Left kidney (tissue), 2 donors: ENCODE results near the gene IL16. TPM values are rescaled to one million over a fixed set of nuclear protein-coding genes. Genes with fewer than 3 reads are reported as not detected.

ENCODE experiments used
- DNase-seq: peaks from one replicate; pipeline ENCODE4 v3.0.0-alpha.2; 2013
- polyA plus RNA-seq: library from polyadenylated mRNA; unstranded; fragments of 120-200 nt; gene quantifications from one replicate; pipeline ENCODE4 v1.2.1, GENCODE V29; 2013; ENCODE audit not compliant: insufficient read length

IL16 gene
- polyA plus RNA-seq, 1 donor: 4.9 TPM

DNA sequence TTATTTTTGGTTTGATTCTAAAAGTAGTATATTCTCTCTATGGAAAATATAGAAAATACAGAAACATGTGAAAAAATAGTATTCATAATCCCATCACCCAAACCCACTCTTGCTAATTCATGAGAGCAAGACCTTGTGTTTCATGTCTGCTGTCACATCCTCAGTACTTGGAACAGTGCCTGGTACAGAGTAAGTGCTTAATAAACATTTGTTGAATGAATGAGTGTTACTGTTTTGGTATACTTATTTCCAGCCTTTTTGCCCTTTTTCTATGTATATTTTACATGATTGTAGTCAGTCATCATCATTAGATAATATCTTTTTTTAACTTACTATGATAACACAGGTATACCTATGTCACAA is 59.3 kb downstream of the IL16 start:
- no peak for DNase-seq

DNA sequence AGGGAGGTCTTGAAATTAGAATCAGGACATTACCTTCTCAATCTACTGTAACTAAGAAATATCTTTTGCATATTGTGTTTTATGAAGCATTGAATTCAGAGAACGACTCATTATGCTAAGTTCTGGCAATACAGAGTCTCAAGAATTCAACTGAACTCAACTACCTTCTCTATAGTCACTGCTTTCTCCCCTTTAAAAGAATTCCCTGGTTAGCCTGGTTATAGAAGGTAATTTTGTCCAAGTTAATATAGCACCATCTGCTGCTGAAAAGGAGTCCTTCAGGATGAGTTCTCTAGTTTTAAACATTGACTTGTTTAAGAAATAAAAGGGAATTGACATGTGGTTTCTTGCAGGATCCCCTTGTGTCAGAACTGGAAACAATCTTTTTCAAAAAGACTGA is 60.2 kb downstream of the IL16 start:
- DNase-seq: no peak

DNA sequence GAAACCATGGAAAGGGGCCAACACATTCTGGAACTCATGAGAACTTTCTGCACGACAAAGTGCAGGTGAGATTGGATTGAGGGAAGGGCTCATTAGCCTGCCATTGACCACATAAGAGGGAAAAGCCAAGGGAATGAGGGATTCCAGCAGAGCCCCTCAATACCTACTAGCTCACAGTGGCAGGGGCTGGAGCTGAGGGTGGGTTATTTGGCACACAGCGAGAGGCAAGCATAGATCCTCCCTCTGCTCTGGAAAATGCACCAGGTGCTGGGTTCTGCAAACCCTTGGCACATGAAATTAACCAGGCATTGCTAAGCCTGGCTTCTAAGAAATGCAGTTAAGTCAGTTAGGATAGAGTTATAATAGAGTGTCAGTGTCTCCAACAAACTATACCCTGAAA is 60.8 kb downstream of the IL16 start:
- no peak for DNase-seq

DNA sequence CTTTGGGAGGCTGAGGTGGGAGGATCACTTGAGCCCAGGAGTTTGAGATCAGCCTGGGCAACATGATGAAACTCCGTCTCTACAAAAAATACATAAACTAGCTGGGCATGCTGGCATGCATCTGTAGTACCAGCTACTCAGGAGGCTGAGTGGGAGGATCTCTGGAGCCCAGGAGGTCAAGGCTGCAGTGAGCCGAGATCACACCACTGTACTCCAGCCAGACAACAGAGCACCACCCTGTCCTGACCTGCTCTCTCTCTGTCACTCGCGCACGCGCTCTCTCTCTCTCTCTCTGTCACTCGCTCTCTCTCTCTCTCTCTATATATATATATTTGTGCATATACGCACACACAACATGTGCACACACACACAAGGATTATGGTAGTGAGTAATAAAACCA is 61.8 kb downstream of the IL16 start:
- DNase-seq: no peak

DNA sequence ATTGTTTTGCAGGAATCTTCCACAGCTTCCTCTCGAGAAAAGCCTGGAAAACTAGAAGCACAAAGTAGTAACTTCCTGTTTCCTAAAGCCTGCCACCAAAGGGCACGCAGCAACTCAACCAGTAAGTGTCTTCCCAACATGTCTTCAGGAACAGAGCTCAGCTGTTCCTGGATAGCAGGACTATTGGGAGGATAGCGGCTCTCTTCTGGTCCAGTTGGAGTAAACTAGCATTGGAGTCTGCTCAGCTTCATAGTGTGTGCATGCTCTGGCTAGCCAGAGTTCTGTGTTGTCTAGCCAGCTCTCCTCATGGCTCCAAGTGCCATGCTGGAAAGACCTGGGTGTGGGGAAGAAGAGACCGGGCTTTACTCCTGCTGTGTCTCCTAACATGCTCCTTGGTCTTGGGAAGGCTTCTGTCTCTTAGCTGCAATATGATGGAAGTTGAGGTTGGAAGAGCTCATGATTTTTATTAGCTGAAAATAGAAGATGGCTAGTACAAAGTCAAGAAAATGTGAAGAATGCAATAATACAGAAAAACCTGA is 63.1 kb downstream of the IL16 start:
- no peak for DNase-seq

DNA sequence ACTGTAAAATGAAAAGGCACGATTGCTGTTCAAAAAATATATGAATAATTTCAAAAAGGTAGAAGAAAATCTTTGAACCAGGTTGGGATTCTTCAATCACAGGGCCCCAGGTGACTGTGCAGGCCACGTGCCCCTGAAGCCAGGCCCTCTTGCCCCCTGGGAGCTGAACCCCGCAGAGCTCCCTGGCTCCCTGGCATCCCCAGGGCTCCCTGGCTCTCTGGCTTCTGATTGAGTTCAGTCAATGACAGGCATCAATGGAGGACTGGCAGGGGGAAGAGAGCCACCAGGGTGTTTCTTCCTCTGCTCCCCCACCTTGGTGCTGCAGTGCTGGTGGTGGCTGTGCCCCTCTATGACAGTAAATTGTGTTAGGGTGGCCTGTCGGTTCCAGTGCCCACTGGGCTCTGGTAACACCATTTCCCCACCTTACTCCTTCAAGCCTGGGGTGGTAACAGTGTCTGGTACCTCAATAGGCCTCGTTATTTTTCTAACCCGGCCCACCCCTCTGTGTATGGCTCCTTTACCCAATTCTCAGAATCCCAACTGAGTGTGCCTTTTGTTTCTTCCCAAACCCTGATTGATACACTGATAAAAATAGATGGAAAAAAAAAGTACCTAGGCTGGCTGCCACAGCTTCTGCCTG is 64.6 kb downstream of the IL16 start:
- no peak for DNase-seq

DNA sequence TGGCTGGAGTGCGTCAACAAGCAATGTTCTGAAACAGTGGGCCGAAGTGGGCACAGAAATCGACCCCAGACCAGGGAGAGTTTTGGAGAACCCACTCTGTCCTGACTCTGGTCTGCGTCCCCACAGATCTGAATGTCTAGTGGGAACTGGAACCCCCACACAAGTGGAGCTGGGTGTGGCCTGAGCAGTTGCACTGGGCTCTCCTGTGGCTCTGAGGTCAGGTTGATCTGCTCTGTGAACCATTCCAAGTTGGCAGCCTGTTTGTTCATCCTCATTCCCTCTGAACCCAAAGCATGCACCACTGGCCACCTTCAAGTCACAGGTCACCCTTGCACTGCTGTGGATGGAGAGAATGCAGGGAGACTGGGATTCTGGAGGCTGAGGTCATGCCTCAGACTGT is 66.8 kb downstream of the IL16 start:
- DNase-seq: no peak

DNA sequence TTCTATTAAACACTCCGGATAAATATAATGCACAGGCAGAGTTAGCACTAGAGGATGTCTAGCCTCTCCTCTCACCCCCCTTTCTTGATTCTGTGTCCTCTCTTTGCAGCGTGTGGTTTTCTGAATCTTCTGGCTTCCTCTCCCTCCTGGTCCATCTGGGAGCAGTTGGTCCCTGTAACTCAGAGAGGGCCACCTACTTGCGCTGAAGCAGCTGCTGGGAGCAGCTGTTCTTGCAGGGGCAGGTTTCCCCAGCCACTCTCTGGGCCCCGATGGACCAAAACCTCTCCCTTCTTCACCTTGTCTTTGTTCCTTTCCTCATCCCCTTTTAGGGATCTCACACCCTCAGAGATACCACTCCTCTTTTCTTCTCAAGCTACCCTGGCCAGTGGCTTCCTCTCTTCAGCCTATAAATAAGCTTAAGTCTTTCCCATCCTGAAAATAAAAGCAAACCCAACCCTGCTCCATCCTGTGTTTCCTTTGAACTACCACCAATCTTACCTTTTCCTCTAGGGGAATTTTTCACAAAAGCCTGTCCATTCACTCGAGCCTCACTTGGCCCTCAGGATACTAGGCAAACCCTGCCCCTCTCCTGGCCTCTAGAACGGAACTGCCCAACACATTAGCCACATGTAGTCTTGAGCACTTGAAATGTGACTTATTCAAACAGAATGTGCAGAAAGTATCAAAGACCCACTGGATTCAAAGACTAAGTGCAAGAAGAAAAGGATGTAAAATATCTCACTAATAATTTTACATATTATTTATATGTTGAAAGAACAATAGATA is 67.6 kb downstream of the IL16 start:
- DNase-seq: no peak

DNA sequence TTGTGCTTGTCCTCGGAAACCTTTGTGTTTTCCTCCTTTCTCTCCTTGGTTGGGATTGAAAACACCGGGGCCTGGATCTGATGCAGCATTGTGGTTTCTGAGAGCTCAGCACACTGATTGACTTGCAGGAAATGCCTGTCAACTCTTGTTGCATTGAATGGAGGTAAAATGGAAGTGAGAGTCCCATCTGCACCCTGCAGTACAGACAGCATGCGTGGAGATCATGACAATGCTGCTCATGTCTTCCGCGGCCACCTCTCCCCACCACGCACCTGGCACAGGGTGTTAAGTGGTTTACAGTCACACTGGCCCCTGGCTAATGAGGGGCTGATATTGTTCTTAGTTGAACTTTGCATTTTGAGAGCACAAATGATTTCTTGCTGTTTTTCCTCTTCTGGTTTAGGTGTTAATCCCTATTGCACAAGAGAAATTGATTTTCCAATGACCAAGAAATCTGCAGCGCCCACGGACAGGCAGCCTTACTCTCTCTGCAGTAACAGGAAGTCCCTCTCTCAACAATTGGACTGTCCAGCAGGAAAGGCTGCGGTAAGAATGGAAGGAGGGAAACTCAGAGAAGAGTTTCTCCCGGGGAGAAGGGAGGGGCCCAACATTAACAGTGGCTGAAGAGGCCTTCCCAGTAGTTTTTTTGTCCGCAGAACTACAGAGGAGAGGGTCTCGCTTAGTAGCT is 68.7 kb downstream of the IL16 start:
- no peak for DNase-seq

DNA sequence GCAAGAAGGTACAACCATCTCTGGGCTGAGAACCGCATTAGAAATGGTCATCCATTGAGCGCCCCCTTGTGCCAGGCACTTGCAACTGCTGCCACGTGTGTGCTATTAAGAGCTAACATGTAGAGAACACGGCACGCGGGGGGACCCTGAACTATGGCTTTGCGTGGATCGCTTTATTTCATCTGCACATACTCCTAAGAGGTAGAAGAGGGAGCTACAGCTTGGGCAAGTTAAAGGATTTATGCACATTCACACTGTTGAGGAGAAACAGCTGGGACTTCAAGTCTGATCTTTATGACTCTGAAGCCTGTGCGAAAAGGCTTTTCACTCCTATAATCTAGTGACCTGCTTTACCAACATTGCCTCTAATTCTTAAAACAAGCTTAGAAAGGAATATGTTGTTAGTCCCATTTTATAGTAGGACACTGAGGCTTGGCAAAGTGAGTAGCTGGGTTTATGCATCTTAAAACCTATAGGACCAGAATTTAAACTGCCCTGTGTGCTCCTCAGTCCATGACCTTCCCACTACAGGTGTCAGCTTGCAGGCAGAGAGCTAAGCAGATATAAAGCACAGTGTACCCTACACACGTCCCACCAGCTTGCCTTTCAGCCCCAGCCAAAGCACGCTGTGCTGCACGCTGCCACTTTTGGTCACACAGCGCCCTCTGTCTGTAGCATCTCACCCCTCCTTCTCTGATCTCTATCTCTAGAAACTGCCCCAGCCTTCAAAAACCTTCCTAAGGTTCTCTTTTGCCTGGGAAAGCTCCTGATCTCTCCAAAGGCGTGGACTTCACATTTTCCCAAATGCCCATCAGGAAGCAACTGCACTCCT is 69.5 kb downstream of the IL16 start:
- DNase-seq: peak; percentile 82

DNA sequence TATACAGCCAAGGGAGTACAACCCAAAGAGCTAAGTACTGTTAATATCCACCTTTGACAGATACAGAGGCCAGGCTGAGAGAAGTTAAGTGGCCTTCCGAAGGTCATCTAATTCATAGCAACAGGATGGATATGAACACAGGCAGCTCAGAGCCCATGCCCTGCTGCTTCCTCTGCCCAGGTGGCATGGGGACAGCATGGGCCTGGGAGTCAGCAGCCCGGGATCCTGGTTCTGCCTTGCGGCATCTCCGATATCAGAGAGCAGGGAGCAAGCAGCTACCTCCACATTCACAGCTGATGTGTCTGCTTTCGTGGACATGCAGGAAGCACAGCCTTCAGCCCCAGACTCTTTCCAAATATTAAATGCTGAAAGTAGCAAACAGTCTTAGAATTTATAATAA is 71.7 kb downstream of the IL16 start:
- DNase-seq: no peak

DNA sequence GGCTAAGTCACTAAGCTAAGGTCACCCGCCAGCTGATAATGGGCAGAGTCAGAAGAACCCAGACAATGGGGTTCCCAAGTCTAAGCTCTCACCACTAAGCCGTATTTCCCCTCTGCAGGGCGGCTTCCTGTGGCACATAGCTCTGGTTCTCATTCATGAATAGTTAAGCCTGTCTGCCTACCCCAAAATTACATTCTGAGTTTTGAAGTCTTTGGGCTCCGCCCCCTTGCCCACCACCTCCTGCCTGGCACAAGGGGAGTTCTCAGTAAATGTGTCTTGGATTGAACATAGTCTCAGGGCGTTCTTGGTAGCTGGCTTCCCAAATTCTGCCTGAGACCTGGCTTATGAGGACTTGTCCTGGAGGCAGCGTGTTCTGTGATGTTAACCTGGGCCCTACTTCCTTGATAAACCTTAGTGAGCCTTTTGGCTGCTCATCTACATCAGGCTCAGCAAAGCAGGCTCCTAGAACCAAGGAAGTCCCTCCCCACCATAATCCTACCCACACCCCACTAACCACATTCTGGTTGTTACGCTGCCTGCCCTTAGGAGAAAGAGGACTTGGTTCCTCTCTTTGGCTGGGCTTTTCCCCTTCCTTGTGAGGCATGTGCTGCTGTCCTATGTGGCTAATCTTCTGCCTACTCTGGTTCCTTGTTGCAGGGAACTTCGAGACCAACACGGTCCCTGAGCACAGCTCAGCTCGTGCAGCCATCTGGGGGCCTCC is 72.4 kb downstream of the IL16 start:
- no peak for DNase-seq

DNA sequence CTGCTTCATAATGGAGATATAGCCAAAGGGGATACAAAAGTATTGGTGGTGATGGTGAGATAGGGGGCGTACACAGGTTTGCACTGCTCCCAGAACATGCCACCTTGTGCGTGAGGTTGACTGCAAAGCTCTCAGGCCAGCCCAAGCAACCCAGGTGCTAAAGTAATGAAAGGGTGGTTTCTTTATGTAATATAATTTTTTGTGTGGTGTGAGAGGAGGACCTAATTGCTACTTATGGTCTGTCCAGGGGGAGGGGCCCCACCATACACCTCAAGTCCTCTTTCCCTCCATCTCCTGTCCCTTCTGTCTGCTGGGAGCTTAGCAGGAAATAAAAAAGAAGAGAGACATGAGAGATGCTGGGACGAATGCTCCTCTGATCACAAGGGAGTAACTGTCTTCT is 73.5 kb downstream of the IL16 start:
- DNase-seq: no peak

DNA sequence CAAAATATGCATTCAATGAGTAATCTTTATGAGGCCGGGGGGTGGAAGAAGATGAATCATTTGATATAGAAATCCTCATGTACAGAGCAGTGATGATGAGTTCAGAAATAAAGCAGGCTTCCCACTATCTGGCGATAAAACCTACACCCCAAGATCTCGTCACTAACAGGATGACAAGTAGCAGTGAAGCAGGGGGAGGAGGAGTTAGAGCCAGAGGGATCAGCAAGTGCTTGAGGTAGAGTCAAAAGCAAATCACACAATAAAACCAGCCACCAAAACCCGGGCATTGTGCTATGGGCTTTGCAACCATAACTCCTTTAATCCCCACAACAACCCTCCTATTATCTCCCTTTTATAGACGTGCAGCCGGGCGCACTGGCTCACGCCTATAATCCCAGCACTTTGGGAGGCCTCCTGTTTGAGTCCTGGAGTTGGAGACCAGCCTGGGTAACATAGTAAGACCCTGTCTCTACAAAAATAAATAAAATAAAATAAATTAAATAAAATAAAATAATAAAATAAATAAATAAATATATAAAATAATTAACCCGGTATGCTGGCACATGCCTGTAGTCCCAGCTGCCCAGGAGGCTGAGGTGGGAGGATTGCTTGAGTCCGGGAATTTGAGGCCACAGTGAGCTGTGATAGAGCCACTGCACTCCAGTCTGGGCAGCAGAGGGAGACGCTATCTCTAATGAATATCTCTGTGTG is 74.3 kb downstream of the IL16 start:
- no peak for DNase-seq

DNA sequence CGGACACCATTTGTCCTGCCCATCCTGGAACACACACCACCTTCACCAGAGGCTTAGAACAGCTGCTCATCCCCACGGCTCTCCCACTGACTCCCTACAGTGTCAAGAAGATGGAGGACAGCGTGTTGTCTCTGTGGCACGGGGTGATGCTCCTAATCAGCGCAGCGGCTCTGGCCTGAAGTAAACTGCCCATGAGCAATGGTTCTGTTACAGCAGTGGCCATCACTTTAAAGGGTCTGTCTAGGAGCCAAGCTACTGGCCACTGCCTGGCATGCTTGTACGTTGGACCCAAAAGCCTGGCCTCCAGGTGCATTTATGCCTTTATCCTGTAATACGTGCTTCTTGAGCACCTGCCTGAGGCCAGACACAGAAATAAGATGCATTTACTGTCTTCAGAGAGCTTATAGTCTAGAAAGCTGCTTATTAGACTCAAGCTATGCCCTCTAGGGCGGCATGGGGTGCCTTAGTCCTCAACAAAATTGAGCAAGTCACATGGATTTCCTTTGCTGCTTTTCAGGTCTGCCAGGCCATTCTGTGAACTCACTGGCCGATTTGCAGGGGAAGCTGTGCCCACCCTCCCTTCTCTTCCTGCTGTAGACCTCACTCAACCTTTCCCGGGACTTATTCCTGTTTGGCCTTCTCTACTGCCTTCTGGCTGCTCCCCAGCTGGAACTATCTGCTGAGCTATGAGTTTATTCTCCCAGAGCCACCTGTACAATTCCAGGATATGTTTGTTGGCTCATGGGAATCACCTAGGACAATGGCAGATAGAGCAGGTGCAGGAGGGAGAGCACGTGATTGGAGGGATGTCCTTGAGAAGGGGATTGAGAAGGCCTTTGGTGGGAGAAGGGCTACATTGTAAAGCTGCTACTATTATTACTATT is 75.3 kb downstream of the IL16 start:
- DNase-seq: no peak

DNA sequence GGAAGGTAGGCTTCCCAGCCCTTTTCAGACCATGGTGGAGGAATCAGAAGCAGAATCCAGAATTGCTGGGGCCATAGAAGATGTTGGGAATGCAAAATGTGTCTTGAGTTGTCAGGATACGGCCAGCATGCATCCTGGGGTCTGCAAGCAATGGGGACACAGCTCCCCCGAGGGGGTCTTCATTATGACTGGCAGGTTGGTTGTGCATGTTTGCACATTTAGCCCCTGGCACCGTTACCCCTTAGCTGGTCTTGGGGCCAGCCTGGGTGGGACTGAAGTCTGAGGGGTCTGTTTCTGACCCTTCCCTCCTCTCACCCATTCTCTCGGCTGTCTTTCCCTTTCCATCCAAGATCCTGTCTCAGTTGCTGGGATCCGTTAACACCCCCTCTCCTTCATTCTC is 76.5 kb downstream of the IL16 start:
- no peak for DNase-seq

DNA sequence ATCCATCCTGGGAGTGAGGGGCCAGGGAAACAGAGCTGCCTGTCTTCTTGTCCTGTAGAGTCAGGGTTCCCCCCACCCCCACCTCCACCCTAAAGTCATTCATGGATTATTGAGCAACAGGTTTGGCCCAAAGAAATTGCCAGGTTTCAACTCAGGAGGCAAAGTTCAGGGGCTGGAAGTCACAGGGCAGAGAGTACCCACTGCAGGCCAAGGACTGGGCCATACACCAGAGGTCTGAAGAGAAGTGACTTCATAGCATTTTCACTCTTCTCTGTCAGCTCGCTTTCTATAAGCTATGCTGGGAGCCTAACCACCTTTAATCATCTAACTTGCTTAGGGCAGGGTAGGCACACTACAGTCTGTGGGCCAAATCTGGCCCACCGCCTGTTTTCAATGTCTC is 77.2 kb downstream of the IL16 start:
- no peak for DNase-seq

DNA sequence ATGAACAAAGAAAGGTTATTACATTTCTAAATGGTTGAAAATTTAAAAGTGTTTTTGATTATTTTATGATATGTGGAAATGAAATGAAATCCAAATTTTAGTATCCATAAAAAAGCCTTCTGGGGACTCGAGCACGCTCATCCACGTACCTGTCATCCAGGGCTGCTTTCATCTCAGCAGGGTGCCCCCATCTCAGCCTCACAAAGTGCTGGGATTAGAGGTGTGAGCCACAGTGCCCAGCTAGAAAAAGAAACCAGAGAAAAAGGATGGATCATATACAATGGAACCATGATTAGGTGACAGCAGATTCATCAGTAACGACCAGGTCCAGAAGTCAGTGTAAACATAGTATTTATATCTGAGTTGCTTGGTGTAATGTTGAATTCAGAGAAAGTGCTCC is 77.6 kb downstream of the IL16 start:
- DNase-seq: no peak

DNA sequence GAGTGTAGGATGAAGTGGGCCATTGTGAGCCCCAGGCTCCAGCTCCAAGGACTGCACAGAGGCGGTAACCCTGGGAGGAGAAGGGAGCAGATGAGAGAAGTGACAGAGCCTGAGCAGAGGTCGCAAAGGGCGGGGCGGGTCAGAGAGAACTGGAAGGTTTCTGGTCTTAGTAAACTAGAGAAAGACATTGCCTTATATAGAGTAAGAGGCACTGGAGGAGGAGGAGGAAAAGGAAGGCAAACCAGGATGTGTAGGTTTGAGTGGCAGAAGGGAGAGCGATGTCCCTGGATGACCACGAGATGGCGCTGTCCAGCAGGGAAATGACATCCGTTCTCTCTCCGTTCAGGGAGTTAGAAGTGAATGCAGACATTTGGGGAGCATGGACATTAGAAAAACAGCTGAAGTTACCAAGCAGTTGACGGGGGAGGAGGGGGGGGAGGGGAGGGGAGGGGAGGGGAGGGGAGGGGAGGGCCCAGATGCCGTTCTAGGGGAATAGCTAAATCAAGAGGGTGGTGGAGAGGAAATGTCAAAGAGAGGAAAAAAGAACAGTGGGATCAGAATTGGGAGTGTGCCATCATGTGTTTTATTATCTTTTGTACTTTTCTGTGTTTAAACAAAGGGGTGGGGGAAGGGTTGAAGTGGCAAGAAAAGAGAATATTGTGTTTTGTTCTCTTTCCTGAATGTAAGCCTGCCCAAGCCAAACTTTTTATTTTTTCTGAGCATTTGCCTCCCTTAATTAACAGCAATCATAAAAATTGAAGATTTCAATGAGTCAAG is 78.4 kb downstream of the IL16 start:
- peak; percentile 83 for DNase-seq
